ENCODE data around the gene AP4S1.
"Not testable (repeated sequence)": the region's sequence is repeated elsewhere in the genome, so short reads cannot be mapped to it uniquely, and the experiment has no call there.

AP4S1 gene

GRCh38 chr14:31004007-31004406 is 21.4 kb upstream of the AP4S1 start:
- in situ Hi-C loops (cut with MboI; ENCODE audit: low sequenced_read_pairs): not testable (repeated sequence)

DNA sequence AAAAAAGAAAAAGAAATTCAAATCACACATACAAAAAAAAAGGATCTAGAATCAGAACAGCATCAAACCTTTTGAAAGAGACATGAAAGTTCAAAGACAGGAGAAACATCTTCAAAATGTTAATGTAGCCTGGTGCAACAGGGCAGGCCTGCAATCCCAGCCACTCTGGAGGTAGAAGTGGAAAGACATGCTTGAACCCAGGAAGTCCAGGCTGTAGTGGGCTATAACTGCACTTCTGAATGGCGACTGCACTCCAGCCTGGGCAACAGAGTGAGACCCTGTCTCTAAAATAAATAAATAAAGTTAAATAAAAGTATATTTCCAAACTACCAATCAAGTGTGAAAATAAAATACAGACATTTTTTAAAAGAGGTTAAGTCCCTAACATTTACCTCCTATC is 18.7 kb upstream of the AP4S1 start:
- in situ Hi-C loops (cut with MboI; ENCODE audit: low sequenced_read_pairs): no loop called here

DNA sequence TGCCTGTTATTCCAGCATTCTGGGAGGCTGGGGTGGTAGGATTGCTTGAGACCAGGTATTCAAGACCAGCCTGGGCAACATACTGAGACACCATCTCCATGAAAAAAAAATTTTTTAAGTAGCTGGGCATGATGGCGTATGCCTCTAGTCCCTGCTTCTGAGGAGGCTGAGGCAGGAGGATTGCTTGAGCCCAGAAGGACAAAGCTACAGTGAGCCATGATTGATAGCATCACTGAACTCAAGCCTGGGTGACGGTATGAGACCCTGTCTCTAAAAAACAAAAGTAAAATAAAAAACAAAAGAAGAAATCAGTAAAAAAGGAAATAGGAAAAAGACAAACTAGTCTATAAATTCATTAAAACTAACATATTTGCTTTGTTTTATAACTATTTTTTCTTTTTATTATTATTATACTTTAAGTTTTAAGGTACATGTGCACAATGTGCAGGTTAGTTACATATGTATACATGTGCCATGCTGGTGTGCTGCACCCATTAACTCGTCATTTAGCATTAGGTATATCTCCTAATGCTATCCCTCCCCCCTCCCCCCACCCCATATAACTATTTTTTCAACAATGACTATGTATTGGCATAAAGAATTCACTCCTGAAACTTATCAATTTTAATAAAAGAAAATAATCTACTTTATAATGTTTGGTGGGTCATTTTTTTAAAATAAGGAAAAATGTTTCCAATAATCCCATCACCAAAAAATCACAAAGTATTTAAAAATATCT is 15.4 kb upstream of the AP4S1 start:
- in situ Hi-C loops (cut with MboI; ENCODE audit: low sequenced_read_pairs): no loop called here

GRCh38 chr14:31010935-31011334 is 14.5 kb upstream of the AP4S1 start:
- in situ Hi-C loops (cut with MboI; ENCODE audit: low sequenced_read_pairs): no loop called here

DNA sequence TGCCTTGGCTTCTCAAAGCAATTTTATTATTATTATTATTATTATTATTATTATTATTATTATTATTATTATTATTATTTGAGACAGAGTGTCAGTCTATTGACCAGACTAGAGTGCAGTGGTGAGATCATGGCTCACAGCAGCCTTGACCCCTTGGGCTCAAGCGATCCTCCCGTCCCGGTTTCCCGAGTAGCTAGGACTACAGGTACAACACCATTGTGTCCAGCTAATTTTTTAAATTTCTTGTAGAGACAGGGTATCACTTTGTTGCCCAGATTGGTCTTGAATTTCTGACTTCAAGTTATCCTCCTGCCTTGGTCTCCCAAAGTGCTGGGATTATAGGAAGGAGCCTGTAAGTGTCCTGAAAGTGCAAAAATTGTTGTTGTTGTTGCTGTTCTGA is 11.6 kb upstream of the AP4S1 start:
- in situ Hi-C loops (cut with MboI; ENCODE audit: low sequenced_read_pairs): no loop called here

GRCh38 chr14:31018057-31018645 is 7.3 kb upstream of the AP4S1 start:
- in situ Hi-C loops (cut with MboI; ENCODE audit: low sequenced_read_pairs): no loop called here

DNA sequence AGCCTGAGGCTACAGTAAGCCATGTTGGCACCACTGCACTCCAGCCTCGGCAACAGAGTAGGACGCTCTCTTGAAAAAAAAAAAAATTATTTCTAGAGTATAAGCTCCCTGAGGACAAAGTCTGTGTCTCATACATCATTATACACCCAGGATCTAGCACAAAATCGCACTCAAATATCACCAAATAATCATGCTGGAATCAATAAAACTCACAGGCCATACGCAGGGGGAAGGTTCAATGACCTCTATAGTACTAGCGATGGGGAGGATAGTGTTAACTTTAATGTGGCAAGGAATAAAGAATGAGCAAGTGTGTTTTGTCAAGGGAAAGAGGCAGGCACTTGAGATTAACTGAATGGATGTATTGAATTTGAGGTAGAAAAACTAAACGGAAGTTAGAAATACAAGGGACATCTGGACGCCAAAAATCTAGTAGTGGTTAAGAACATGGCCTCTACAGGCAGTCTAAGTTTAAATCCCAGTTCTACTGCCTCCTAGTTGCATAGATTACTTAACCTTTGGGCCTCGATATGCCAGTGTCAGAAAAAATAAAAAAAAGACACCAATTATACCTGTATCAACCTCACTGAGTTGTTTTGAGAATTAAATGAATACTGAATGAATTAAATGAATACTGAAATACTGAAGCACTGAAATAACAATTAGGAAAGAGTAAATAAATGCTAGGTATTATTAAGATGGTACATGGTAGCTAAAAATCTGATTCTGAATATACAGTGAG is 4.4 kb upstream of the AP4S1 start:
- in situ Hi-C loops (cut with MboI; ENCODE audit: low sequenced_read_pairs): no loop called here

GRCh38 chr14:31021576-31021949 is 3.9 kb upstream of the AP4S1 start:
- in situ Hi-C loops (cut with MboI; ENCODE audit: low sequenced_read_pairs): no loop called here

- in situ Hi-C loops (cut with MboI; ENCODE audit: low sequenced_read_pairs): no loop called here
Measured at GRCh38 chr14:31022386-31022785, 3.1 kb upstream of the AP4S1 start.

DNA sequence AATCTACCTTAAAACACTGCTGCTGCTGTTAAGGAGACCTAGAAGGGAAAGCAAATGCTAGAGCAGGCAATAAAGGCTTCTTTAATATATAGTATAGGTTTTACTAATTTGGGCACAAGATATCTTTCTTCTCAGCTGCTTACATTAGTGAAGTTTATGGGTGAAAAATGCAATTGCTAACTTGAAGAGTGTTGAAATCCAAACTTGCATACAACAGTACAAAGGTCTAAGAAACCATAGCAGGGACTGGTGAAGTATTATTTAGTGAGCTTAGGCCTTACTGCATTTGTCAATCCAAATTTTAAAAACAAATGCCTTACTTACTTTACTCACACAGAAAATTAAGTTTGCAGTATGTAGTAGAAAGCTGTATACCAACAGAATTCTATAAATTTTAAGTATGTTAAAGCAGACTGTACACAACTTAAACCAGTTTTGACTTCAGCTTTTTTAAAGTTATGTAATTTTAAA is 1.4 kb upstream of the AP4S1 start:
- in situ Hi-C loops (cut with MboI; ENCODE audit: low sequenced_read_pairs): no loop called here

DNA sequence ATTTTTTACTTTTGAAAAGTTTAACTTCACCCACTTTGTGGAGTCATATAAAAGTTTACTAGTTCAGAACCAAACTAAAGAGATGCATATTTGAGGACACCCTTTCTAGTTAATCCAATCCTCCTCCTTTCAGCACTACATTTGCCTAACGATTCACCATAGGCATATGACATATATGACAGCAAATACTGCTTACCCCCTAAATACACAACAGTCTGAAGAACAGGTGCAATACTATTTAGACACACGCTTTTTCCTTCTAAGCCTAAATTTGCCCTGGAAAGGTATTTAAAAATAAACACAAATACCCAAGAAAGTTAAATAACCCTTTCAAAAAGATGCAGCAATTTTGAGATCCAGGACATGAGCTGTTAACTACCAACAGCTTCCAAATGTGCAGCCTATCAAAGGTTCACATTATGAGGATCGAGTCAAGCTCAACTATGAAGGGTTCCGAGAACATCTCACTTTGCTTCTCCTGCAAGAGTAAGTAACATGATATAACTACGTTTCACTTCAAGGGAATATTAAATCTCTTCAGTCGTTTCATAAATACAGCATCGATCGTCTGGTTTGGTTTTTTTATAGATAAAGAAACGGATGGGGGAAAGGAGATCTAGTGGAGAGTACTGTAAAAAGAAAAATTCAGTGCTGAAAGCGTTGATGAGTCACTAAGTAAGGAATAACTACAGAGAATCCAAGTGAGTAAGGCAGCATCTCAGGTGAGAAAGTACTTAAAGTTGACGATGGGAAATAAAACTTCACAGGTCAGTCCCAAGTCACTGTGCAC is 677 bp upstream of the AP4S1 start:
- in situ Hi-C loops (cut with MboI; ENCODE audit: low sequenced_read_pairs): no loop called here

DNA sequence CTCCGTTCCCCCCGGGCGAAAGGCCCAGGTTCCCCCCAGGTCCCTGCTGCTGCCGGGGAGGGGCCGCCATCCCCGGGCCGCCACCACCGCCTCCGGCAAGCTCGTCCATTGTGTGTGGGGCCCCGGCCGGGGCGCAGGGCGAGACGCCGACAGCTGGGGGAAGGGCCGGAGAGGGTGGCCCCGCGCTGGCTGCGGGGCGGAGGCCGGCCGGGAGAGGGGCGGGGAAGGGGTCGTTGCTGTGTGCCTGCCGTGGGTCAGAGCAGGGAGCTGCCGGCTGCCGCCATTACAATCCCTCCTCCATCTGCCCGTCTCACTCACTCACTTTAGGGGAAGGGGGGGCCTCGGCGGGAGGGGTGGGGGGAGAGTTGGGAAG is 614 bp downstream of the AP4S1 start, which contains the start of gene STRN3:
Gene STRN3 (minus strand): TSS at position 303 of the 373 bp plus-strand sequence. CDS start 194 bp downstream, at position 109.
- in situ Hi-C loops (cut with MboI; ENCODE audit: low sequenced_read_pairs): no loop called here

DNA sequence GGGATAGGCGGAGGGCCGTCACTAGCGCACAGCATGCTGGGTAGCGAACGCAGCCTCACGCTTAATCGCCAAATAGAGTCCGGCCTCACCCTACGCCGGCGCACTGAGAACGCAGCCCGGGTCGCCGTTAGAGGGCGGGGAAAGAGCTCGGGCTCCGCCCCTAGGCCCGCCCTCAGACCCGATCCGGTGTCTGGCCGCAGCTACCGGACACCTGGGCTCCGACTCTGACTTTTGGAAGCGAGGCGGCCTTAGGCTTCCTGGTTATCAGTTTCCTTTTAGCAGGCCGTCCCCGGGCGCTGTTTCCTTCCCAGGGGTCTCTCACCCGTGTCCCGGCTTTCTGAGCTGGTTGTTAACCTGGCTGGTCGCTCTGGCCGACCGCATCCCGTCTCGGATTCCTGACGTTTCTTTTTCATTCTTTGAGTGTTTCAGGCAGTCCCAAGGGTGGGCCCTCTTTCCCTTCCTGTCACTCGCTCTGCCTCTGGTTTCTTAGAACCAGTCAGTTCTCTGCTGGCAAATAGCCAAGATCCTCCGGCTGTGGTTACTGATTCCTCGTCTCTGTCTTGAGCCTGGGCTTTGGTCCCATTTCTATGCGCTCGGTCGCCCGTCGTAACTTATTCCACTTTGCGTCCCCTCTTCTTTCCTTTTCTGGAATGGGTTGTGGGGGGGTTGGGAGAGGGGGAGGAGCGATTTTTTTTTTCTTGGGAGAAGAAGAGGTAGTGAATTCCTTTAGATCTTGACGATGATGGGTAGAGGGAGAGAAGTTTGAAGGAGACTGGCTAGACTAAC is 1.2 kb downstream of the AP4S1 start:
- in situ Hi-C loops (cut with MboI; ENCODE audit: low sequenced_read_pairs): no loop called here

GRCh38 chr14:31027847-31028246 is 2.4 kb downstream of the AP4S1 start:
- in situ Hi-C loops (cut with MboI; ENCODE audit: low sequenced_read_pairs): no loop called here

- in situ Hi-C loops (cut with MboI; ENCODE audit: low sequenced_read_pairs): no loop called here
Measured at GRCh38 chr14:31029016-31029970, 3.8 kb downstream of the AP4S1 start.

GRCh38 chr14:31030469-31030868 is 5.0 kb downstream of the AP4S1 start:
- in situ Hi-C loops (cut with MboI; ENCODE audit: low sequenced_read_pairs): no loop called here

DNA sequence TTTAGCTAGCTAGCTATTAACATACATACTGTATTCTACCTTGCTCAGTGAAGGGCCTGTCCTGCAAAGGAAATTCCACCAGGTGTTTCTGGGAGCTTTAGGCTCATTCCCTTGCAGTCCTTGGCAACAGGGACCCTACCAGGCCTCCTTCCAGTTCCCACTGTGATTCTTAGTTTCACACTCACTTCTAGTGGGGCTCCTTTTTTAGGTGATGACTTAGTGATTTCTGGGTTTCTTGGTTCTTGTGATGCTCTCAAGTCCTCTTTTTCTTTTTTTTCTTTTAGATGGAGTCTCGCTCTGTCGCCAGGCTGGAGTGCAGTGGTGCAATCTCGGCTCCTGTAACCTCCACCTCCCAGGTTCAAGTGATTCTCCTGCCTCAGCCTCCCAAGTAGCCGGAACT is 11.1 kb downstream of the AP4S1 start:
- in situ Hi-C loops (cut with MboI; ENCODE audit: low sequenced_read_pairs): no loop called here

DNA sequence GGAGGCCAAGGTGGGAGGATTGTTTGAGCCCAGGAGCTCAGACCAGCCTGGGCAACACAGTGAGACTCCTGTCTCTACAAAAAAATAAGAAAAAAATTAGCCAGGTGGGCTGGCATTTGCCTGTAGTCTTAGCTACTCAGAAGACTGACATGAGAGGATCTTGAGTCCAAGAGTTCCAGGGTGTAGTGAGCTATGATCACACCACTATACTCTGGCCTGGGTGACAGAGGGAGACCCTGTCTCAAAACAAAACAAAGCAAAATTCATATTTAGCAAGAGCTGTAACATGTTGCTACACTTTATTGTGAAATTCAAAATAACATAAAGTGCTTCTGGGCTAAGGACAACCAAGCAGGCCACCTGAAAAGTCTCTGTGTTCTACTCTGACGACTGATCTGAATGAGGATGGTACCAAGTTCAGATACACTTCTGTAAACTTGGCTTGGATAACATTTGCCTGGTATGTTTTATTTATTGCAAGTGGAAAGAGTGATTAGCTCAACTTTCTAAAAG is 12.3 kb downstream of the AP4S1 start:
- in situ Hi-C loops (cut with MboI; ENCODE audit: low sequenced_read_pairs): no loop called here

DNA sequence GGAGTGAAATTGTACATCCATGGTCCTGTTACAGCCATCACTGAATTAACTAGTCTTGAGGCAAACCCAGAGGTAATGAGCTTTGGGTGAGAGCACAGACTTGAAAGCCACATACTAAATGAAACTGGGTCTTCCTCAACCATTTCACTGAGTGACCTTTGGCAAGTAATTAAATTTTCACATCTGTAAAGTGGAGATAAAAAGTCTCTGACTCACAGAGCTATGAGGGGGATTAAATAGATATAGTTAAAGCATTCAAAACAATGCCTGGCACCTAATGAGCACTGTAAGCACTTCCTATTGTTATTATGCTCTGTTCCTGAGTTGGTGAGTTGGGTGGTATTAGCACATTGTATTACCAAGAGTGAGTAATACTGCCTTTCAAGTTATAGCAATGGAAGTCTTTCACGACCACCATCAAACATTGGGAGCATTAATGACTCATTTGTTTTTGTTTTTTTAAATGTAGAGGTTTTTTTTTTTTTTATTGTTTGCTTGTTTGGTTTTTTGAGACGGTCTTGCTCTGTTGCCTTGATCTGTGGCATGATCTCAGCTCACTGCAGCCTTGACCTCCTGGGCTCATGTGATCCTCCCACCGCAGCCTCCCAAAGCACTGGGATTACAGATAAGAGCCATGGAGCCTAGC is 13.2 kb downstream of the AP4S1 start:
- in situ Hi-C loops (cut with MboI; ENCODE audit: low sequenced_read_pairs): no loop called here
